GM12874 (cell line): ENCODE results near the gene MPP4.

Experiments
- TF ChIP-seq, protein P1 (sequence below): IDR thresholded peaks from 2 replicates; pipeline ENCODE4 v1.5.1; 2011; ENCODE audit warnings: low read depth, mild to moderate bottlenecking, control low read depth, low read length, moderate library complexity; ENCODE audit not compliant: insufficient read depth

Gene MPP4, protein sequence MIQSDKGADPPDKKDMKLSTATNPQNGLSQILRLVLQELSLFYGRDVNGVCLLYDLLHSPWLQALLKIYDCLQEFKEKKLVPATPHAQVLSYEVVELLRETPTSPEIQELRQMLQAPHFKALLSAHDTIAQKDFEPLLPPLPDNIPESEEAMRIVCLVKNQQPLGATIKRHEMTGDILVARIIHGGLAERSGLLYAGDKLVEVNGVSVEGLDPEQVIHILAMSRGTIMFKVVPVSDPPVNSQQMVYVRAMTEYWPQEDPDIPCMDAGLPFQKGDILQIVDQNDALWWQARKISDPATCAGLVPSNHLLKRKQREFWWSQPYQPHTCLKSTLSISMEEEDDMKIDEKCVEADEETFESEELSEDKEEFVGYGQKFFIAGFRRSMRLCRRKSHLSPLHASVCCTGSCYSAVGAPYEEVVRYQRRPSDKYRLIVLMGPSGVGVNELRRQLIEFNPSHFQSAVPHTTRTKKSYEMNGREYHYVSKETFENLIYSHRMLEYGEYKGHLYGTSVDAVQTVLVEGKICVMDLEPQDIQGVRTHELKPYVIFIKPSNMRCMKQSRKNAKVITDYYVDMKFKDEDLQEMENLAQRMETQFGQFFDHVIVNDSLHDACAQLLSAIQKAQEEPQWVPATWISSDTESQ

DNA sequence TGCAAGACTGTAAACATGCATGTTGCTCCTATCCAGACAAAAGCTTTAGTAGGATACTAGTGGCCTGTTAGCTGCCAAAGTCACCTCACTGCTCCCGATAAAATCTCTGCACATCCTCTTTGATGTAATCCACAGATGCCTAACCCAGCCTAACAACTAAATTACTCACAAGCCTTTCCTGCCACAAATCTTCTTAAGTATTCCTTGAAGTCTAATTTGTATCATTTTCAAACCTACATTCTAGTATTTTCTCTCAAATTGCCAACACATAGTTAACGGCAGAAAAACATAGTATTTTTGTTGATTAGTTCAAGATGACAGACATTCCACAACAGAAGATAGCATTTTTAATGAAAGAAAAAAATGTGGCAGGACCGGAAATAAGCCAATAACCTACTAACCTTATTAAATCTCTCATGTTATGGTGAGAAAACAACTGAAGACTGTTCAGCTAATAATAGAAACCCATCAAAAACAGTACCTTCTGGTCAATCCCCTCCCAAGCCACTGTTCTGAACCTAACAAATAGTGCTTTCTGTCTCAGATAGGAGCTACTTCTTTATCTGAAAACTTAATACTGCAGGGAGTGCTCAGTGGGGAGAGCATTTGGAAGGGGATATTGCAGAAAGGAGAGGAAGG, at the start of gene MPP4:
MPP4 (minus strand) TSS at position 57 of the 639 bp plus-strand sequence. CDS start 4,690 bp downstream, outside the sequence.
- TF ChIP-seq, protein P1, sequence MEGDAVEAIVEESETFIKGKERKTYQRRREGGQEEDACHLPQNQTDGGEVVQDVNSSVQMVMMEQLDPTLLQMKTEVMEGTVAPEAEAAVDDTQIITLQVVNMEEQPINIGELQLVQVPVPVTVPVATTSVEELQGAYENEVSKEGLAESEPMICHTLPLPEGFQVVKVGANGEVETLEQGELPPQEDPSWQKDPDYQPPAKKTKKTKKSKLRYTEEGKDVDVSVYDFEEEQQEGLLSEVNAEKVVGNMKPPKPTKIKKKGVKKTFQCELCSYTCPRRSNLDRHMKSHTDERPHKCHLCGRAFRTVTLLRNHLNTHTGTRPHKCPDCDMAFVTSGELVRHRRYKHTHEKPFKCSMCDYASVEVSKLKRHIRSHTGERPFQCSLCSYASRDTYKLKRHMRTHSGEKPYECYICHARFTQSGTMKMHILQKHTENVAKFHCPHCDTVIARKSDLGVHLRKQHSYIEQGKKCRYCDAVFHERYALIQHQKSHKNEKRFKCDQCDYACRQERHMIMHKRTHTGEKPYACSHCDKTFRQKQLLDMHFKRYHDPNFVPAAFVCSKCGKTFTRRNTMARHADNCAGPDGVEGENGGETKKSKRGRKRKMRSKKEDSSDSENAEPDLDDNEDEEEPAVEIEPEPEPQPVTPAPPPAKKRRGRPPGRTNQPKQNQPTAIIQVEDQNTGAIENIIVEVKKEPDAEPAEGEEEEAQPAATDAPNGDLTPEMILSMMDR: no peak

DNA sequence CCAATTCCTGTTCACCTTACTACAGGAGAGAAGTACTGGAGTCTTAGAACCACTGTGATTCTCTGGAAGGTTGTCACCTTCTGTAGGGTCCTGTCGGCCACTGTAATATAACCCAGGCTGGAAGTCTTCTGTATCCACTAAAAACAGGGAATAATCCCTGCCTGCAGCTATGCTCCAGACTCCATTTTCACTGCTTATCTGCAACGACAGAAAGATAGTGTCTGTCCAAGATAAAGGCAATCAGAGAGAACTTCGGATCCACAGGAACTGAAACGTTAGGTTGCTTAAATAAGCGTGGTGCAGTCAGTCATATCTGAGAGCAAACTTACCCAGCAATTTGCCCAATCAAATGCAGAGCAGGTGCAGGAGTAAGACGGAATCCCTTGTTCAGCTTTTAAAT, 48.1 kb upstream of the MPP4 start:
- TF ChIP-seq, protein P1: no peak

DNA sequence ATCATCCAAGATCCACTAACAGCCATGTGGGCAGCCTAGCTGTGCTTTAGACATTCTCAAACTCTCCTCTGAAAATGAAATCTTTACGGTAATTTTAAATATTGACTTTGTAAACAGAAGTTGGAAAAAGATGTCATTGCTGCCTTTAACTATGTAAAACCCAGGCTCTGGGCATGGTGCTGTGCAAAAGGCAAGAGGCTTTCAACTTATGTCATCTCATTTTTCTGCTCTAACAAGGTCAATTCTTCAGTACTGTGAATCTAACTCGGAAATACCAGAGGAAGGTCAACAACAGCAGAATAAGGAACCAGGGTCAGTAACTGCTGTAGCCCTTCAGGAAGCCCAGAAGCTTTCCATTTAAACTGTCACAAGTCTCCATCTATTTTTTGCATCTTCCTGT, 37.0 kb upstream of the MPP4 start:
- TF ChIP-seq, protein P1: no peak

DNA sequence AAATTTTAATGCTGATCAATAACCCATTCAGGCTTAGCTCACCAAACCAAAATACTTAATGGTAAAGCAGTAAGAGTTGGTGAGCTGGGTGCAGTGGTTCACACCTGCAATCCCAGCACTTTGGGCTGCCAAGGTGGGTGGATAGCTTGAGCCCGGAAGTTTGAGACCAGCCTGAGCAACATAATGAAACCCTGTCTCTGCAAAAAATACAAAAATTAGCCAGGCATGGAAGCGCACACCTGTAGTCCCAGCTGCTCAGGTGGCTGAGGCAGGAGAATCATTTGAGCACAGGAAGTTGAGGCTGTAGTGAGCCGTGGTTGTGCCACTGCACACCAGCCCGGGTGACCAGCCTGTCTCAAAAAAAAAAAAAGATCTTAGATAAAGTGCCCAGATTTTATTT, 35.7 kb upstream of the MPP4 start:
- TF ChIP-seq, protein P1: no peak

GRCh38 chr2:201733544-201733943, 35.1 kb upstream of the MPP4 start:
- TF ChIP-seq, protein P1: no peak

DNA sequence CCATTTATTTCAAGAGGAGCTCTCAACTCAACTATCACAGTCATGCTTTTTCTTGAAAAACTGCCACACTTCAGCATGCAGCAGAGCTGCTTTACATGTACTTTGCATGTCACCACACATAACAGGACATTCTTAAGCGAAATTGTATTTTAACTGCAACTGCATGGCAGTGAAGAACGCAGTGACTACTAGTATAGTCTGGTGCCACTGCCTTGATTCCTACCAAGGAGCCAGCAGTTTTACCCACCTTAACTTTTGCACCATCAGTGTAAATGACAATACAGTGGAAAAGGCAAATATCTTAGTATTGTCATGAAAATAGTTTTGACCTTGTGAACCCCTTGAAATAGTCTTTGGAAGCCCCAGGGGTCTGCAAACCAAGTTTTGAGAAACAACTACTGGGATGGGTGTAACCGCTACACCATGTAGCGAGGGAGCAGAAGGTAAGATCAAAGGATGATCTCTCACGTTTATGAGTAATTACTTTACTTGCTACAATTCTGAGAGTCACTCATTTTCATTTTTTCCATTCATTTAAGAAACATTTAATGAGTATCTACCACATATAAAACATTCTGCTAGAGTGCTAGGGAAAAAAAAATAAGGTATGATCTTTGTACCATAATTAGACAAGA, 32.3 kb upstream of the MPP4 start:
- TF ChIP-seq, protein P1: no peak

DNA sequence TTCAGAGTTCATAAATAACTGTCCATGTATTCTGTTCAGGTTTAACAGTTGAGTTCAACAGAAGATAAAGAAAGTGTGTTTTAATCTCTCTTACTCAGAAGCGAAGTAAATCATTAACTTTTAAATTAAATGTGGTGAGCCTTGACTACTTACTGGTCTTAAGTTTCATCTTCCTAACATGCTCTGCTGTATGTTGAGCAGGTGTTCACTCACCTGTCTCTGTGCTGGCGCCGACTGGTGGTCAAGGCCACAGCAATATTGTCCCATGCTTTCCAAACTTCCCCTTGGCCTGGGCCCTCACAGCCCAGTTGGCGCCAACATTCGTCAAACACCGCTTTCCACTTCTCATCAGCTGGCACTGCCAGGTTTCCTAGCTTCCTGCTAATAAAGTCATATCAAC, 17.0 kb upstream of the MPP4 start:
- TF ChIP-seq, protein P1: no peak
